Esophagus squamous epithelium (tissue), 5 donors: ENCODE data around the gene CNTNAP2. TPM values are rescaled to one million over a fixed set of nuclear protein-coding genes. Genes with fewer than 3 reads are reported as not detected.

ENCODE experiments used
- DNase-seq: peaks from one replicate; lab custom pipeline; 2025; lab: John Stamatoyannopoulos, UW
- H3K27ac ChIP-seq, 4 donors: fragments of 200-600 bp; sonication (generic); one replicate each; pipeline ENCODE4 v1.5.1; 2016 to 2019; ENCODE audit warnings: mild to moderate bottlenecking in 1 of 4
- H3K27me3 ChIP-seq, 4 donors: fragments of 200-600 bp; sonication (generic); 1 replicate in 3 of 4; 2 replicates in 1 of 4; pipeline versions ENCODE4 v1.5.1 to v1.6.0; 2017 to 2021; ENCODE audit warnings: antibody characterized with exemption in 1 of 4
- H3K36me3 ChIP-seq, 3 donors: fragments of 200-600 bp; sonication (generic); one replicate each; pipeline ENCODE4 v1.5.1; 2016 to 2019
- H3K4me1 ChIP-seq, 3 donors: fragments of 200-600 bp; sonication (generic); one replicate each; pipeline ENCODE4 v1.5.1; 2017 to 2019
- H3K4me3 ChIP-seq, 4 donors: fragments of 200-600 bp; sonication (generic); 1 replicate in 3 of 4; 2 replicates in 1 of 4; pipeline ENCODE4 v1.5.1; 2016 to 2019; ENCODE audit warnings: mild to moderate bottlenecking in 2 of 4, moderate library complexity in 1 of 4
- H3K9me3 ChIP-seq, 3 donors: fragments of 200-600 bp; sonication (generic); one replicate each; pipeline ENCODE4 v1.5.1; 2016 to 2019
- CTCF ChIP-seq, 6 experiments: fragments of 450-650 bp in 4 of 6; fragments of 200-600 bp in 2 of 6; sonication (generic) in 2 of 6; IDR thresholded peaks; one replicate each; pipeline ENCODE4 v1.5.1; 2016 to 2019; ENCODE audit warnings: antibody characterized with exemption in 6 of 6, mild to moderate bottlenecking in 4 of 6, moderate library complexity in 4 of 6
- POLR2A ChIP-seq, 4 donors: fragments of 450-650 bp; IDR thresholded peaks; one replicate each; pipeline ENCODE4 v1.6.1; 2017; ENCODE audit warnings: antibody characterized with exemption in 4 of 4, mild to moderate bottlenecking in 4 of 4, moderate library complexity in 3 of 4
- WGBS, 2 donors: methylation state at CpG; one replicate each; pipeline ENCODE4 v1.1.5; 2018; 5-methylcytosine and 5-hydroxymethylcytosine counted together
- intact Hi-C: fragments of 100-400 bp; cut with DNase I; formaldehyde crosslinking; loops from one replicate; pipeline ENCODE4 v1.15.0; 2022
- total RNA-seq, 4 donors: library from RNA; depleted of rRNA; stranded (reverse); fragments of >200 nt; gene quantifications; one replicate each; pipeline ENCODE4 v1.1.0, GENCODE V29; 2016
- donor health status: DM: yes; HTN: yes; CAD: no.

Gene CNTNAP2
- total RNA-seq, 4 donors from 2014 or later = 0.95 to 2.3 (median 1.2) TPM

- Histone ChIP-seq H3K27ac (no peak overlapping the region), H3K36me3 (no peaks in the 10 kb centered on the region), H3K4me3 (no peak overlapping the region), H3K27me3 (no peaks in the 10 kb centered on the region), H3K9me3 (no peaks in the 10 kb centered on the region), H3K4me1 (no peaks in the 10 kb centered on the region)
- intact Hi-C loops = no loop called here
- 94 to 100% methylated on average over 1 of the region's 1 CpG for WGBS, 2 donors
- no peak for DNase-seq
- TF ChIP-seq CTCF (IDR thresholded peaks at IDR 0.05) (no peak), POLR2A (IDR thresholded peaks at IDR 0.05) (no peak)
Measured at GRCh38 chr7:147432576-147432975, 1316.0 kb downstream of the CNTNAP2 start.

GRCh38 chr7:147436718-147437117 lies 1320.1 kb downstream of the CNTNAP2 start:
- Histone ChIP-seq H3K4me1 (no peaks in the 10 kb centered on the region), H3K4me3 (no peak overlapping the region), H3K27me3 (no peaks in the 10 kb centered on the region), H3K9me3 (peaks cover 0 to under 1% (median 0%) of the 10 kb centered on the region in 3 donors), H3K36me3 (no peaks in the 10 kb centered on the region), H3K27ac (no peak overlapping the region)
- WGBS, 2 donors = 37 to 48% methylated on average over 3 of the region's 3 CpGs
- DNase-seq = no peak
- intact Hi-C loops = no loop called here
- TF ChIP-seq CTCF (IDR thresholded peaks at IDR 0.05) = no peak
- TF ChIP-seq POLR2A (IDR thresholded peaks at IDR 0.05) = no peak

GRCh38 chr7:147438216-147438615 lies 1321.6 kb downstream of the CNTNAP2 start:
- H3K27ac ChIP-seq = no peak overlapping the region
- 65 to 67% methylated on average over 1 of the region's 1 CpG for WGBS, 2 donors
- TF ChIP-seq POLR2A (IDR thresholded peaks at IDR 0.05) (no peak), CTCF (IDR thresholded peaks at IDR 0.05) (no peak)
- H3K9me3 ChIP-seq = peaks cover 0 to 8% (median 8%) of the 10 kb centered on the region in 3 donors
- no peaks in the 10 kb centered on the region for H3K4me1 ChIP-seq
- intact Hi-C loops = no loop called here
- H3K36me3 ChIP-seq = no peaks in the 10 kb centered on the region
- no peak for DNase-seq
- no peaks in the 10 kb centered on the region for H3K27me3 ChIP-seq
- H3K4me3 ChIP-seq = no peak overlapping the region

- intact Hi-C loops = no loop called here
- no peaks in the 10 kb centered on the region for H3K36me3 ChIP-seq
- TF ChIP-seq POLR2A (IDR thresholded peaks at IDR 0.05) = no peak
- TF ChIP-seq CTCF (IDR thresholded peaks at IDR 0.05) = no peak
- H3K4me3 ChIP-seq = no peak overlapping the region
- no peaks in the 10 kb centered on the region for H3K4me1 ChIP-seq
- 39 to 41% methylated on average over 2 of the region's 2 CpGs for WGBS, 2 donors
- no peak for DNase-seq
- H3K9me3 ChIP-seq = peaks cover 0 to 9% (median 8%) of the 10 kb centered on the region in 3 donors
- no peaks in the 10 kb centered on the region for H3K27me3 ChIP-seq
- no peak overlapping the region for H3K27ac ChIP-seq
Measured at GRCh38 chr7:147443942-147444341, 1327.3 kb downstream of the CNTNAP2 start.

- Histone ChIP-seq H3K36me3 (no peaks in the 10 kb centered on the region), H3K4me1 (no peaks in the 10 kb centered on the region), H3K27ac (no peak overlapping the region), H3K4me3 (no peak overlapping the region), H3K27me3 (no peaks in the 10 kb centered on the region), H3K9me3 (no peaks in the 10 kb centered on the region)
- DNase-seq = no peak
- 29 to 47% methylated on average over 1 of the region's 1 CpG for WGBS, 2 donors
- TF ChIP-seq POLR2A (IDR thresholded peaks at IDR 0.05) (no peak), CTCF (IDR thresholded peaks at IDR 0.05) (no peak)
- intact Hi-C loops = no loop called here
Measured at GRCh38 chr7:147452816-147453215, 1336.2 kb downstream of the CNTNAP2 start.
